GM18526 (cell line): ENCODE results near the gene CACNA1G.

ENCODE experiments used
- POLR2A ChIP-seq: IDR thresholded peaks from 3 replicates; pipeline ENCODE4 v1.6.1; 2011; ENCODE audit not compliant: insufficient read length; ENCODE audit errors: extremely low read depth

Gene CACNA1G

DNA sequence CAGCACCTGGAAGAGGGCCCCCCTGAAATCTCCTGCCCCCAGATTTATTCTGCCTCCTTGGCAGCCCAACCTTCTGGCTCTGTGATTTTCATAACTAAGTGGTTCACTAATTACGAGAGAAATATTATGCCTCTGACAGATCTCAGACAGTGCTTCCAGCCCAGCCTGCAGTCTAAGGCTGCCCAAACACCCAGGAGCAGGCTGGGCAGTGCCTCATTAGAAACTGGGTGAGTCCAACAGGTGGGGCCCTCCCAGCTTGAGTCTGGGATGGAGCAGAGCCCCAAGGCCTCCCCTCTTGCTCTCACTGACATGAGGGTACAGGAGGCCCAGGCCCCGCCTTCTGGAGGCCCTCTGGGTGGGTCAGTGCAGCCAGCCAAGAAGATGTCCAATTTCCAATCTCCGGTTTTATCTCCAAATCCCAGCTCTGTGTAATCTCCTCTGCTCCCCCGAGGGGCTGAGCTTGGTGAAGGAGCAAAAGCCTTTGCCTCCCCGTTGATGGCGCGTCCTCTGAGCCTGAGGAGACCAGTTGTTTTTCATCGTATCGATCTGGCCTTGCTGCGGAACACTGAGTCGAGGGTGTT is 54.0 kb downstream of the CACNA1G start:
- TF ChIP-seq POLR2A: no peak

DNA sequence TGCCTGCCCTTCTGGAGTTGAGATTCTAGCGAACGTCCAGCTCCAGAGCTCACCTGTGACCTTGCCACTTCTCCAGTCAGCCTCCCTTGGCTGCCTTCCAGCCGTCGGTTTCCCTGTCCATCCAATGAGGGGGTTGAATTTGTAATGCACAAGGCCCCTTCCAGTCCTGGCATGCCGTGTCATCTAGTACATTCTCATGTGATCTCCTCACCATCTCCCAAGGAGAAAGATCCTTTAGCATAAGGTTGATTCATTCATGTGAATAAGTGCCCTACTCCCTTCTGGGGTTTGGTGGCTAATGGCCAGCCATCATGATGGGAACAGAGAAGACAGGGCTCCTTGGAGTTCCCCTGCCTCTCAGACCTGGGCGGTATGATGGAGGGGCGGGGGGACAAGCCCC is 55.3 kb downstream of the CACNA1G start:
- no peak for TF ChIP-seq POLR2A

DNA sequence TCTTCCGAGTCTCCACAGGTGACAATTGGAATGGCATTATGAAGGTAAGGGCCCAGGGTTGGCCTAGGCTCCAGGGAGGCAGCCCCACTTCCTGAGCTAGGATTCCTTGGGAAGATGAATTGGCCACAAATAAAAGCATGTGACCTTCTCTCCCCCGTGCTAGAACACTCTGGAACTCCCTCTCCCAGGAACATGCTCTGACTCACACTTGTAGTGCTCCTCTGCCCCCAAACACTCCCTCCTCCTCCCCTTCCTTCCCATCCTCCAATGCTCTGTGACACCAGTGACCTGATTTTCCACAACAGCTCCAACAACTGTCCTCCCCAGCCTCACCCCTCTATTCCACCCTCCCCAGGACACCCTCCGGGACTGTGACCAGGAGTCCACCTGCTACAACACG is 57.8 kb downstream of the CACNA1G start:
- no peak for TF ChIP-seq POLR2A

DNA sequence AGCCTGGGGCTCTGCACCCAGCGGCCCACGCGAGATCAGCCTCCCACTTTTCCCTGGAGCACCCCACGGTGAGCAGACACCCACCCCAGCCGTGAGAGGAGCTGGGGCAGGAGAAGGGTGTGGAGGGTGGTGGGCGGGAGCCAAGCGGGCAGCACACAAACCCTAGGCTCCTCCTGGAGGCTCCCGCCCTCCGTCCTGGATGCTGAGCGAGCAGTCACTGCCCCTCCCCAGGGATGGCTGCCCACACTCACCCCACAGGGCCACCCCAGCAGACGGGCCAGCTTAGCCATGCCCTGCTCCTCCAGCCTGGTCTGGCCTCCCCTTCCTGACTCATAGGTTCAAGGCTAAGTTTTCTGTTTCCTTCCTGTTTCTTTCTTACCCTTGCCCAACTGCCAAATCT is 58.4 kb downstream of the CACNA1G start:
- no peak for TF ChIP-seq POLR2A

DNA sequence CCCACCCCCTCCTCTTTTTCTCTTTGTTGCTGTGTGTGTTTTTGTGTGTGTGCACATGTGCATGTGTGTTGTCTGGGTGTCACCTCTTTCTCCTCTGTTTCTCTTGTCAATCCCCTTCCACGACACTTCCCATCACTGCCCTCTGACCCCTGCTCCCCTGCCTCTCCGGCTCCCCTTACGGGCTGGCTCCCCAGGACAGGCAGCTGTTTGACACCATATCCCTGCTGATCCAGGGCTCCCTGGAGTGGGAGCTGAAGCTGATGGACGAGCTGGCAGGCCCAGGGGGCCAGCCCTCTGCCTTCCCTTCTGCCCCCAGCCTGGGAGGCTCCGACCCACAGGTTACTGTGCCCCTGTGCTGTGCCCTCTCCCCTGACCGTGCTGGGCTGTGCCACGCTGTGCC is 59.0 kb downstream of the CACNA1G start:
- no peak for TF ChIP-seq POLR2A

DNA sequence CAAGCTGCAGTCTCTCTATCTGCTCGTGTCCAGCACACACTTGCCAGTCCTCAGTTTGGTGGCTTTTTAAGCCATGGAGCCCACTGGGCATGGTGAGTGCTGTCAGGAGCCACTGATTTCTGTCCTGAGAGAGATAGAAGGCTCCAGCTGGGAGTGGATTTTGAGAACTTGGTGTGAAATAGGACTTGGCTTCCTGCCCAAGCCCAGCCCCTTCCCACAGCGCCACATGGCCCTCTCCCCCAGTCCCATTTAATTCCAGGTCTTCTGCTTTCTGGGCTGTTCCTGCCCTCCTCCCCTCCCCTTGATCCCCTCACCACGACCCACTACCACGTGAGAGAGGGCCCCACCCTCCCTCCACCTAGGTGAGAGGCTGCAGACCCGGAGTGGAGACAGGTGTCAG is 59.7 kb downstream of the CACNA1G start:
- TF ChIP-seq POLR2A: no peak

DNA sequence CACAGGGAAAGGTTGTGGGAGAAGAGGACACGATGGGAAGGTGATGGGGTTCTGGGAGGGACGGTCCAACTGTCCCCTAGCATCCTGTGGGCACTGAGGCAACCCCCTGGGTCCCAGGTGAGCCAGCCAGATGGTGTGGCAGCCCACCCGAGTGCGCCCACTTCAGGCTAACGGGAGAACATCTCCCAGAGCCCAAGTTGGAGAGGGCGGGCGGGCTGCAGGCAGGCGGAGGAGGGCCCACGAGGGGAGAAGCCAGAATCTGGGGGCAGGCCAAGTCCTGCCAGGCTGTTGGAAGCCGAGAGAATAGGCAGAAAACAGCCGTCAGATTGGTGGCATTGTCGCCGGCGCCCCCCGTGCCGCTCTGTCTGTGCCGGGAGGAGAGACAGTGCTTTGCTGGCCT is 60.3 kb downstream of the CACNA1G start:
- no peak for TF ChIP-seq POLR2A

DNA sequence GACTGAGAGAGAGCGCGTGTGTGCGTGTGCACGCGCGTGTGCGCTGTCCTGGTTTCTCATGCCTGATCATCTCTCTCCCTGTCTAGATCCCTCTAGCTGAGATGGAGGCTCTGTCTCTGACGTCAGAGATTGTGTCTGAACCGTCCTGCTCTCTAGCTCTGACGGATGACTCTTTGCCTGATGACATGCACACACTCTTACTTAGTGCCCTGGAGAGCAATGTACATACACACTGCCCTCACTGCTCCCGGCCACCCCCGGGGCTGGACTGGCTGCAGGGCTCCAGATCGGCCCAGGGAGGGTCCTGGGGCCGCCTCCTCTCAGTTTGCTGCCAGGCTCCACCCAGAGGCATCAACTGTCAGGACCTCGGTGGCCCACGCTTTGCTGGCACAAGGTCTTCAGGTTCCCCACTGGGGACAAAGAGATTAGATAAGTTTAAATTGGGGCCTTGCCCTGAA is 61.1 kb downstream of the CACNA1G start:
- no peak for TF ChIP-seq POLR2A

DNA sequence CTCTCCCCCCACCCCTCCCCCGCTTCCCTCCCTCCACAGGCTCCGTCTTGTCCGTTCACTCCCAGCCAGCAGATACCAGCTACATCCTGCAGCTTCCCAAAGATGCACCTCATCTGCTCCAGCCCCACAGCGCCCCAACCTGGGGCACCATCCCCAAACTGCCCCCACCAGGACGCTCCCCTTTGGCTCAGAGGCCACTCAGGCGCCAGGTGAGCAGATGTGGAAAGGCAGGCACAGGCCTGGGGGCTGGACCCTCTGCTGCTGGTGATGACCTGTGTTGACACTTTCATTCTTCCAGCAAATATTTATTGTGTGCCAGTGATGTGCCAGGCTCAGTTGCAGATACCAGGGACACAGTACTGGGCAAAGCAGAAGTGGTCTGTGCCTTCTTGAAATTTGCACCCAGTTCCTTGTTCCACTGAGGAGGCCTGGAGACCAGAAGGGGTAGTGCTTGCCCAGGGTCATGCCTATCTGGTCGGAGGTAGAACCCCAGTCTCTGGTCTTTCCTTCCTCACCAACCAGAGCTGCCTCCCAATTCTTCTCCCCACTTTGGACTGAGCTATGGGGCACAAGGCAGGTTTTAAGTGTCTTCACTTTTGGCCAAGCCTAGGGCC is 63.9 kb downstream of the CACNA1G start:
- no peak for TF ChIP-seq POLR2A

DNA sequence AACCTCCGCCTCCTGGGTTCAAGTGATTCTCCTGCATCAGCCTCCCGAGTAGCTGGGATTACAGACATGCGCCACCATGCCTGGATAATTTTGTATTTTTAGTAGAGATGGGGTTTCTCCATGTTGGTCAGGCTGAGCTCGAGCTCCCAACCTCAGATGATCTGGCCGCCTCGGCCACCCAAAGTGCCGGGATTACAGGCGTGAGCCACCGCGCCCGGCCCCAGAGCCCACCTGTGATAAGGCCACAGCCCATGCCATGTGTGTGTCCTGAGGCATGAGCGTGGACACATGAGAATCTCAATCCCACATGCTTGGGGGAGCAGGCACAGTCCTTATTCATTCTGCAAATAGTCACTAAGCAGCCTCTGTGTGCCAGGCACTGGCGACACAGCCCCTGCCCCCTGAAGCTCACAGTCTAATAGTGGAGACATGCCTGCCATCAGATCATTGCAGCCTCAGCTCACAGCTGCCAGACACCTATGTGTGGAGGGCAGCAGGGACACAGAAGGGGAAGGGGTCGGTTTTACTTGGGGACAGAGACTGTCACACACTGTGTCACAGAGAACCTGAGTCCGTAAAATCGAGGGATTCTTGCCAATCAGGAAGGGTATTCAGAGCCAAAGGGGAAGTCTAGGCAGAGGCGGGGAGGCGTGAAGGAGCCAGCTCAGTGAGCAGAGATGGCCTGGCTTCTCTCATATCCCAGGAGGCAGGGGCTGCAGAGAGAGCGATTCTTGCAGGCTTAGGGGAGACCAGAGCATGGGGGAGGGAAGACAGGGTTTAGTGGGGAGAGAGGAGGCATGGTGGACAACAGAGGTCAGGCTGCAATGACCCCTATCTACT is 64.7 kb downstream of the CACNA1G start:
- TF ChIP-seq POLR2A: no peak

DNA sequence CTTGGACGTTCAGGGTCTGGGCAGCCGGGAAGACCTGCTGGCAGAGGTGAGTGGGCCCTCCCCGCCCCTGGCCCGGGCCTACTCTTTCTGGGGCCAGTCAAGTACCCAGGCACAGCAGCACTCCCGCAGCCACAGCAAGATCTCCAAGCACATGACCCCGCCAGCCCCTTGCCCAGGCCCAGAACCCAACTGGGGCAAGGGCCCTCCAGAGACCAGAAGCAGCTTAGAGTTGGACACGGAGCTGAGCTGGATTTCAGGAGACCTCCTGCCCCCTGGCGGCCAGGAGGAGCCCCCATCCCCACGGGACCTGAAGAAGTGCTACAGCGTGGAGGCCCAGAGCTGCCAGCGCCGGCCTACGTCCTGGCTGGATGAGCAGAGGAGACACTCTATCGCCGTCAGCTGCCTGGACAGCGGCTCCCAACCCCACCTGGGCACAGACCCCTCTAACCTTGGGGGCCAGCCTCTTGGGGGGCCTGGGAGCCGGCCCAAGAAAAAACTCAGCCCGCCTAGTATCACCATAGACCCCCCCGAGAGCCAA is 65.6 kb downstream of the CACNA1G start:
- TF ChIP-seq POLR2A: no peak

DNA sequence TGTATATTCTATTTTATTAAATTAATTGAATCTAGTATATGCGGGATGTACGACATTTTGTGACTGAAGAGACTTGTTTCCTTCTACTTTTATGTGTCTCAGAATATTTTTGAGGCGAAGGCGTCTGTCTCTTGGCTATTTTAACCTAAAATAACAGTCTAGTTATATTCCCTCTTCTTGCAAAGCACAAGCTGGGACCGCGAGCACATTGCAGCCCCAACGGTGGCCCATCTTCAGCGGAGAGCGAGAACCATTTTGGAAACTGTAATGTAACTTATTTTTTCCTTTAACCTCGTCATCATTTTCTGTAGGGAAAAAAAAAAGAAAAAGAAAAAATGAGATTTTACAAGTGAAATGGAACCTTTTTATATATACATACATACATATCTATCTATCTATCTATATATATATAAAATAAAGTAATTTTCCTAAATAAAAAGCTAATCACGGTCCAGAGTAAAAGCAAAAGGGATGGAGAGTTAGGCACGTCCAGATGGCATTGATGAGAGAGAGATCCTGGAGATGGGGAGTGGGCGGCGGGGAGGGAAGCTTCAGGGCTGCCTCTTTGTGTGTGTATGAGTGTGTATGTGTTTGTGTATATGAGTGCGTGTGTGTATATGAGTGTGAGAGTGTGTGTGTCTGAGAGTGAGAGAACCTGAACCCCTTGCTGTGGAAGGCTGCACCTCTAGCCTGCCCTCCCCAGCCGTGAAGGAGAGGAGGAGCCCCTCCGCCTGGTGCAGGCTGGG is 66.7 kb downstream of the CACNA1G start:
- no peak for TF ChIP-seq POLR2A

DNA sequence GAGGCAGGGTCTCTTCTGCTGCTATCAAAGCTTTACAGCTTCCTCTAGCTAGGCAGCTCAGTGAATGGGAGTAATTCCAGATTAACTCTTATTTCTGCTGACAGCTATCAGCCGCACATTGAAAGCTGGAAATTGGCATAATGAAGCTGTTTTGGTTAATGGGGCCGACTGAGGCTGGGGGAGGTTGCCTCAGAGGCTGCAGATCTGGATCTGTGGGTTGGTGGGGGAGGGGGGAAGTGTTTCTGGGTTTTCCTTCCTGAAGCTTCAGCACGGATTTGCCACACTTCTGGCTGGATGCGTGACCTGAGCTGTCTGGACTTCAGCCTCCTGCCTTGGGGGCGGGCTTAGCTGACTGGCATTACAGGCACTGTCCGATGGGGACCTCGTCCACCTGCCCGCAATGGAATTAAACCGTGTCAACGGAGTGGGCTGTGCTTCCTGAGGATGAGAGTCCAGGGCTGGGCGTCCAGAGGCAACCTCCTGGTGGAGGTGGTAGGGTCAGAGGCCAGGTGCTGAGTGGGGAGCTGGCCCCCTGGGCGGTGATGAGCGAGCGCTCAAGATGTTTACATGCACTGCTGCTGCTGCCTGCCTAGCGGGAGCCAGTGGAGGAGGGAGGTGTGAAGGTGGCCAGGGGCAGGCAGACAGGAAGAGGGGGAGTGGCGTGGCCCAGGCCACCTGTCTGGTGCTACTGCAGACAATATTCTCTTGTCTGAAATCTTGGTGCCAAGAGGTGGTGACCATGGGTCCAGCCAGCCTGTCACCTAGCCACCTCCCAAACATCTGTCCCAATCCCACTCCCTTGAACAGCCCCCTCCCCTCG is 67.5 kb downstream of the CACNA1G start:
- no peak for TF ChIP-seq POLR2A

DNA sequence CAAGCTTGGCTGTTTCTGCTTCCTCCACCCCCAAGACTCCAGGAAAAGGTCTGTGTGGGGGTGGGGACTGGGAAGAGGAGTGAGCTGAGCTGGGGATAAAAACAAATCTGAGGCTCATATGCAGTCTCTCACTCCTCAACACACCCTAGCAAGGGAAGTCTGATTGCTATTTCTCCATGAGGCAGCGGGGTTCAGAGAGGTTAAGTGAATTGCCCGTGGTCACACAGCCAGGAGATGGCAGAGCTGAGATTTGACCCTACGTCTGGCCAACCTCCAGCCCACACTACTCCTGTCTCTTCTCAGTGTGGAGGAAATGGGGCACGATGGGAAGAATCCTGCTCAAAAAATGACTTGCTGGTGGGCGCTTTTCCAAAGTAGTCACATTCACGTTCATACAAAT is 69.4 kb downstream of the CACNA1G start:
- no peak for TF ChIP-seq POLR2A
